ENCODE measurements around the gene PCED1A.

Gene PCED1A

DNA sequence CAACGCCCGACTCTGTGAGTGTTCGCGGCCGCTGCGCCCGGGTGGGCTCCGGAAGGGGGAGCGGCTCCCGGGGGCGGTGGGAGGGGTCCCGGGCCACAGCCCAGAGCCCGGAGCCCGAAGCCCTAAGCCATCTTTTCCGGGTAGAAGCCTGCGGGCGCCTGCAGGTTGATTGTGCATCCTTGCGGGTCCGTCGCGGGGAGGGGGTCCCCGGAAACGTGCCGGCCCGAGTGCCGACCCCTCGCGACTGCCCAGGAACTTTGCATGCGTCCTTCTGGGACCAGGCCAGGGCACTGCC lies 33.2 kb upstream of the PCED1A start:
- peaks cover 28% of the 10 kb centered on the region for H3K4me1 ChIP-seq (ENCODE audit: insufficient read depth, low read length)
- H3K9me3 ChIP-seq (ENCODE audit: low read length) = no peaks in the 10 kb centered on the region
- peak overlapping the region; percentile 79 to 83 for H3K4me3 ChIP-seq (ENCODE audit: low read depth in 1 of 2, low read length in 2 of 2)
- H3K27ac ChIP-seq (ENCODE audit: low read depth, low read length) = peak overlapping the region; percentile 61
- H3K9ac ChIP-seq (ENCODE audit: low read length) = peak overlapping the region; percentile 39
- peaks cover 0 to 13% of the 10 kb centered on the region in 2 donors for H3K27me3 ChIP-seq (ENCODE audit: control insufficient read depth in 1 of 2, insufficient read depth in 2 of 2, low read length in 2 of 2)
- H3K36me3 ChIP-seq (ENCODE audit: insufficient read depth, low read length) = no peaks in the 10 kb centered on the region

DNA sequence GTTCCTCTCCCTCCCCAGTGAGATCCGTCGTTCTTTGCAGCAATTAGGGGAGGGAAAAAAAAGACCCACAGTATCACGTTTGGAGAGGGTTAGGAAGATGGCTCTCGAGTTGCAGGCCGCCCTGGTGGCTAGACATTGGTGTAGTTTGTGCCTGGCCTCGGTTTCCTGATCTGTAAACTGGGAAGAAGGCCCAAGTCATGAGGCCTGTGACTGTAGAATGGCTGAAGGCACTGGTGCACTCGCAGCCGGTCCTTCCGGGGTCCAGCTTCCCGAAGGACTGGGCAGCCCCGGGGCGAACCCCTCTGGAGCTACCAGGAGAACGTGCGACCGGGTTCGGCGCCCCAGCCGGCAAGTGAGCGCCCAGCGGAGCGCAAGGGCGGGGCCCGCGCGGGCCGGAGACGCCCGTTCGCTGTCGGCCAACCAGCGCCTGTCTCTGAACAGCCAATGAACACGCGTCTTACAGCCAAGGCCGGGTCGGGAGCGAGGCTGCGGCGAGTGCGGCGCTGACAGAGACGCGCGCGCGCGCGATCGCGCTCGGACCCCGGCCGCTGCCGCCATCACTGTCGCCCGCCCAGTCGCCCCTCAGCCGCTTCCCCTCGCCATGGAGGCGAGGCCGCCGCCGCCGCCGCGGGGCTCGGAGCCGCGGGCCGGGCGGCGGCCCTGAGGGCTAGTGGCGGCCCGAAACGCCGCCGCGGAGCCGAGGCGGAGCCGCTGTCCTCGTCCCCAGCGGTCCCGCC lies 32.7 kb upstream of the PCED1A start, which contains the start of gene PTPRA:
Gene PTPRA, plus strand, starts transcription at position 472 of the 737 bp plus-strand sequence. CDS start 90,797 bp downstream, outside the sequence.
- H3K27ac ChIP-seq (ENCODE audit: low read depth, low read length) = peak within 1 kb of the TSS; percentile 61

DNA sequence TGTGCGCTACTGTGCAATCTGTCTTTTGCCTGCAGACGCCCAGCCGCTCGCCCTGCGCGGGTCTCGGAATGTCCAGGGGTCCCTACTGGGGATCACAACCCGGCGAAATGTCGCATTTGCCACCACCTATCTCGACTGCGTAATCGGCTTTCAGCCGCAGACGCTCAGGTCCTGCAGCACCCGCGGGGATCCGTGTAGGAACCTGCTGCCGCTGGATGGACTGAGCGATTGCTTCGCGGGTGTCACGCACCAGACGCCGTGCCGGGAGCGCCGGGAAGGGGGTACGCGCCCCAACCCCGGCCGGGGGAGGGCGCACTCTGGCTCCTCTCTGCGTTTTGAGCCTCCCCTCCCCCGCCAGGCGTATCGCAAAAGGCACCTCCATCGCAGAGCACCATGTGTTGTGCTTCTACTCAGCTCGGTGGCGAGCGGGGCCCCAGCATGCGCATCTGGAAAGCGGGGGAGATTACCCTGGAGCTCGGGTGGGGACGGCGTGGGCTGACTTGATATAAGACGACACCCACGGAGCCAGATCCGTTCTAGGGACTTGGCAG lies 32.1 kb upstream of the PCED1A start:
- H3K27me3 ChIP-seq (ENCODE audit: control insufficient read depth in 1 of 2, insufficient read depth in 2 of 2, low read length in 2 of 2) = peaks cover 0 to 13% of the 10 kb centered on the region in 2 donors
- H3K9me3 ChIP-seq (ENCODE audit: low read length) = no peaks in the 10 kb centered on the region
- peak overlapping the region; percentile 5 for H3K9ac ChIP-seq (ENCODE audit: low read length)
- H3K4me3 ChIP-seq (ENCODE audit: low read depth in 1 of 2, low read length in 2 of 2) = peak overlapping the region; percentile 77 to 79
- H3K4me1 ChIP-seq (ENCODE audit: insufficient read depth, low read length) = peaks cover 28% of the 10 kb centered on the region
- no peaks in the 10 kb centered on the region for H3K36me3 ChIP-seq (ENCODE audit: insufficient read depth, low read length)
- peak overlapping the region; percentile 47 for H3K27ac ChIP-seq (ENCODE audit: low read depth, low read length)

More for the DNA sequence above, 32.7 kb upstream of the PCED1A start, which contains the start of gene PTPRA:
- H3K27me3 ChIP-seq (ENCODE audit: control insufficient read depth in 1 of 2, insufficient read depth in 2 of 2, low read length in 2 of 2) = peaks cover 0 to 13% of the 10 kb centered on the region in 2 donors
- no peaks in the 10 kb centered on the region for H3K9me3 ChIP-seq (ENCODE audit: low read length)
- H3K4me1 ChIP-seq (ENCODE audit: insufficient read depth, low read length) = peaks cover 28% of the 10 kb centered on the region
- no peaks in the 10 kb centered on the region for H3K36me3 ChIP-seq (ENCODE audit: insufficient read depth, low read length)
- H3K9ac ChIP-seq (ENCODE audit: low read length) = peak within 1 kb of the TSS; percentile 39
- H3K4me3 ChIP-seq (ENCODE audit: low read depth in 1 of 2, low read length in 2 of 2) = peak within 1 kb of the TSS; percentile 79 to 83

DNA sequence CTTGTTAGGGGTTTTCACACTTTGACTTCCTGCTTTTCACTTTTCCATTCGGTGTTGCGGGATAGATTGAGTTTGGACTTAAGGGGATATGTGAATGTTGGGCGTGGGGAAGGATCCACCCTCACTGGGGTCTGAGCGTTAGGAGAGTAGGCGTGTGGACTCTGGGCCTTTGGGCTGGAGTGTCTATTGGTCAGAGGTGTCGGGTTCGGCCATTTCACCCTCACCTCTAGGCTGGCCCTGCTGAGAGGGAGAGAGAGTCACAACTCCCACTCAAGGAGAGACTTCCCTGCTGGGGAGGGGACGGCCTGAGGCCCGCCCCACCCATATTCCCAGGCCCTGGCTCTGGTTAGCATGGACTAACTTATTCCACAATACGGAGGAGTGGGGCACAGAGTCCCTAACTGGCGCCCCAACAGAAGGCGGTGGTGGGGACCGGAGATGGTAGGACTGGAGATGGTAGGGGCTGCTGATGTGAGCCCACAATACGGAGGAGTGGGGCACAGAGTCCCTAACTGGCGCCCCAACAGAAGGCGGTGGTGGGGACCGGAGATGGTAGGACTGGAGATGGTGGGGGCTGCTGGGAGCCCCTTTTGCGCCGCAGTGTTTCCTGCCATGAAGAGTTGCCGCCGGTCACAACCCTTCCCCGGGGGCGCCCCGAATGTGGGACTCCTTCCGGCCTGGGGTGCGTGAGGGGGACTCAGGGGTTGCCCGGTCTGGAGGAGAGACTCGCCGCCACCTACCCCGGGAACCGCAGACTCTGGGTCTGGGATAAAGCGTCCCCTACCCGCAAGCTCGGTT lies 31.4 kb upstream of the PCED1A start:
- Histone ChIP-seq H3K9ac (ENCODE audit: low read length) (peak overlapping the region; percentile 5), H3K36me3 (ENCODE audit: insufficient read depth, low read length) (no peaks in the 10 kb centered on the region), H3K4me3 (ENCODE audit: low read depth in 1 of 2, low read length in 2 of 2) (peak overlapping the region; percentile 77 to 79), H3K27ac (ENCODE audit: low read depth, low read length) (no peak overlapping the region), H3K9me3 (ENCODE audit: low read length) (no peaks in the 10 kb centered on the region), H3K27me3 (ENCODE audit: control insufficient read depth in 1 of 2, insufficient read depth in 2 of 2, low read length in 2 of 2) (peaks cover 0 to 13% of the 10 kb centered on the region in 2 donors), H3K4me1 (ENCODE audit: insufficient read depth, low read length) (peaks cover 28% of the 10 kb centered on the region)

DNA sequence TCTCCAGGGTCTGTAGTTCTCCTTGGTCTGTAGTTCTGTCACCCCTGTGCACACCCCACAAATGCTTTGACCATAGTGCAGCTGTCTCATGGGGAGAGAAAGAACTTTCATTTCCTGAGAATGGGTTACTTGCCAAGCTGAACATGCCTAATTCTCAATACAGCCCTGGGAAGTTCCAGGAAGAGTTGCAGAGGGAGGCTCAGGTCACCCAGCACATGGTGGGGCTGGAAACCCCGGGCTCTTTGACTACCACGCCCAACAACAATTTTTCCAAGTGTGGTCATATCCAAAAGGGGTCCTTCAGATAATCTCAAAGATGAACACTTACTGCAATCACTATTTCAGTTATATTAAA lies 30.6 kb upstream of the PCED1A start:
- no peak overlapping the region for H3K9ac ChIP-seq (ENCODE audit: low read length)
- peaks cover 28% of the 10 kb centered on the region for H3K4me1 ChIP-seq (ENCODE audit: insufficient read depth, low read length)
- H3K27ac ChIP-seq (ENCODE audit: low read depth, low read length) = no peak overlapping the region
- no peaks in the 10 kb centered on the region for H3K36me3 ChIP-seq (ENCODE audit: insufficient read depth, low read length)
- H3K4me3 ChIP-seq (ENCODE audit: low read depth in 1 of 2, low read length in 2 of 2) = no peak overlapping the region
- H3K9me3 ChIP-seq (ENCODE audit: low read length) = no peaks in the 10 kb centered on the region
- peaks cover 0 to 13% of the 10 kb centered on the region in 2 donors for H3K27me3 ChIP-seq (ENCODE audit: control insufficient read depth in 1 of 2, insufficient read depth in 2 of 2, low read length in 2 of 2)

DNA sequence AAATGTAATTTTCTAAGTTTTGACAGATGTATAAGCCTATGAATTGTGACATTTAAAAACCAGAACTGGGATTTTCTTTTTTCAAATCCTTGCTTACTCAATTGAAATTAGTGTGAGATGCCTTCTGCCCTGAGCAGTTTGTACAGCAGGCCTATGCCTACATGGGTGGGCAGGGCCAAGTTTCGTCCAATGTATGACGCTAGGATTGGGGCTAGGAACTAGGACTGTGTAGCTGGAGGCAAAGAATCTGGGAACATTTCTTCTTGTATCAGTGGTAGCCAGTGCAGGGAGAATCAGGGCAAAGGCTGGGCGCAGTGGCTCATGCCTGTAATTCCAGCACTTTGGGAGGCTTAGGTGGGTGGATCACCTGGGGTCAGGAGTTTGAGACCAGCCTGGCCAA lies 28.9 kb upstream of the PCED1A start:
- H3K9me3 ChIP-seq (ENCODE audit: low read length) = no peaks in the 10 kb centered on the region

DNA sequence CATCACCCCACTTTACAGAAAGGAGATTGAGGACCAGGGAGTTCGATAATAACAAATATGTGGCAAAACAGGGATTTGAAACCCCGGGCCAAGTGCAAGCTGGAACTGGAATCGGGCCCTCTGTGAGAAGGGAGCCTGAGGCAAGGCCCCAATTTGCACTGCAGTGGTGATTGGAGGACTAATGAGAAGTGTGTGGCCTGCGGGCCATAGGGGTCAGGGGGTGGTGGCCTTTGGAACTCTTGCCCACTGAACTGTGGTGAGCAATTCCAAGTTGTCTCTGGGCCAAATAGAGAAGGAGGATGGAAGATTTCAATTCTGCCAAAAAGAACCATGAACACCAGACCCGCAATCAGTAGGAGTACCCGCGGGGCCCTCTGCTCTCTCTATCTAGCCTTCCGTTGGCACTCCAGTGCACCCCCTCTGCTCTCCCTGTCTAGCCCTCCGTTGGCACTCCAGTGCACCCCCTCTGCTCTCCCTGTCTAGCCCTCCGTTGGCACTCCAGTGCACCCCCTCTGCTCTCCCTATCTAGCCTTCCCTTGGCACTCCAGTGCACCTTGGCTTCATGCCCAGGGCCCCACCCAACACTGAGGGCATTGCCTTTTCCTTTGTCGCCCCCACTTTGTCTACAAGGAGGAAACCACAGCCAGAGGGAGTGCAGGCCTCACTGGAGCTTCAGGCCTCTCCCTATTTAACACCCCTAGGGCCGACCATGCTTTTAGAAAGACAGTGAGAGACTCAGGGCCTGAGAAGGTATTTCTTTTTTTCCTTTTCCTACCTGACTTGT lies 26.8 kb upstream of the PCED1A start:
- Histone ChIP-seq H3K27ac (ENCODE audit: low read depth, low read length) (no peak overlapping the region), H3K4me3 (ENCODE audit: low read depth in 1 of 2, low read length in 2 of 2) (no peak overlapping the region), H3K4me1 (ENCODE audit: insufficient read depth, low read length) (peaks cover 13% of the 10 kb centered on the region), H3K27me3 (ENCODE audit: control insufficient read depth in 1 of 2, insufficient read depth in 2 of 2, low read length in 2 of 2) (peaks cover 0 to 7% of the 10 kb centered on the region in 2 donors), H3K36me3 (ENCODE audit: insufficient read depth, low read length) (peaks cover 31% of the 10 kb centered on the region), H3K9me3 (ENCODE audit: low read length) (no peaks in the 10 kb centered on the region), H3K9ac (ENCODE audit: low read length) (no peak overlapping the region)

More for the DNA sequence above, 28.9 kb upstream of the PCED1A start:
- peaks cover 0 to 13% of the 10 kb centered on the region in 2 donors for H3K27me3 ChIP-seq (ENCODE audit: control insufficient read depth in 1 of 2, insufficient read depth in 2 of 2, low read length in 2 of 2)
- no peak overlapping the region for H3K4me3 ChIP-seq (ENCODE audit: low read depth in 1 of 2, low read length in 2 of 2)
- no peak overlapping the region for H3K27ac ChIP-seq (ENCODE audit: low read depth, low read length)
- no peak overlapping the region for H3K9ac ChIP-seq (ENCODE audit: low read length)
- H3K4me1 ChIP-seq (ENCODE audit: insufficient read depth, low read length) = peaks cover 13% of the 10 kb centered on the region
- peaks cover 16% of the 10 kb centered on the region for H3K36me3 ChIP-seq (ENCODE audit: insufficient read depth, low read length)

DNA sequence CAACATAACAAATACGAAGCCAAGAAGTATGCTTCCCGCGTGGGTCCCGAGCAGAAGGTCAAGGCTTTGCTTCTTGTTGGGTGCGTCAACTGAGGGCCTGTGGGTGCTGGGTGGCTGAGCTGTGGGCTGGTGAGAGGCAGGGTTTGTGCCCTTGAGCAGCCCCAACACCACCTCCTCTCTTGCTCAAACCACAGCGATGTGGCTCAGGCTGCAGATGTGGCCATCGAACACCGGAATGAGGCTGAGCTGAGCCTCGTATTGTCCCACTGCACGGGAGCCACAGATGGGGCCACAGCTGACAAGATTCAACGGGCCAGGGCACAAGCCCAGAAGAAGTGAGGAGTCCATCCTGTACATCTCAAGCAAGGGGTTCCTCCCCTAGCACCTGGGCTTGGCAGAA lies 25.8 kb upstream of the PCED1A start:
- peaks cover 42% of the 10 kb centered on the region for H3K36me3 ChIP-seq (ENCODE audit: insufficient read depth, low read length)
- H3K27ac ChIP-seq (ENCODE audit: low read depth, low read length) = no peak overlapping the region
- no peak overlapping the region for H3K9ac ChIP-seq (ENCODE audit: low read length)
- H3K27me3 ChIP-seq (ENCODE audit: control insufficient read depth in 1 of 2, insufficient read depth in 2 of 2, low read length in 2 of 2) = no peaks in the 10 kb centered on the region
- H3K4me1 ChIP-seq (ENCODE audit: insufficient read depth, low read length) = peaks cover 7% of the 10 kb centered on the region
- no peaks in the 10 kb centered on the region for H3K9me3 ChIP-seq (ENCODE audit: low read length)
- H3K4me3 ChIP-seq (ENCODE audit: low read depth in 1 of 2, low read length in 2 of 2) = no peak overlapping the region

DNA sequence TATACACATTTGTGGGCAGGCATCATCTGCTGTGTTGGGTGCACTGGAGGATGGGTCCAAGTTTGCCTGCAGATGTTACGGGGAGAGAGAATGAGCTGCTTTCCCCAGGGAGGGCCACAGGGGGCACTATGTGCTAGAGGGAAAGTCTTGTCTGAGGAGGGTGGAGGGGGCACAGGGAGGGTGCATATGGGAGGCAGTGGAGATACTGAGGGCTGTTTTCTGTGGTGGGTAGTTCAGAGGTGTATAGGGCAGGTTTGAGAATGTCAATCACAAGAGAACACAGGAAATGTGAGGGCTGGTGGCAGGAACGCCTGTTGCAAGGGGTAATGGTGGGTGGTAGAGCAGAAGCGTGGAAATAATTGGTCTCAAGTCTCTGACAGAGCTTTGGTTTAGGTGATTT lies 25.2 kb upstream of the PCED1A start:
- Histone ChIP-seq H3K27me3 (ENCODE audit: control insufficient read depth in 1 of 2, insufficient read depth in 2 of 2, low read length in 2 of 2) (no peaks in the 10 kb centered on the region), H3K27ac (ENCODE audit: low read depth, low read length) (no peak overlapping the region), H3K36me3 (ENCODE audit: insufficient read depth, low read length) (peaks cover 48% of the 10 kb centered on the region), H3K4me1 (ENCODE audit: insufficient read depth, low read length) (peaks cover 1% of the 10 kb centered on the region), H3K9ac (ENCODE audit: low read length) (no peak overlapping the region), H3K9me3 (ENCODE audit: low read length) (no peaks in the 10 kb centered on the region), H3K4me3 (ENCODE audit: low read depth in 1 of 2, low read length in 2 of 2) (no peak overlapping the region)

DNA sequence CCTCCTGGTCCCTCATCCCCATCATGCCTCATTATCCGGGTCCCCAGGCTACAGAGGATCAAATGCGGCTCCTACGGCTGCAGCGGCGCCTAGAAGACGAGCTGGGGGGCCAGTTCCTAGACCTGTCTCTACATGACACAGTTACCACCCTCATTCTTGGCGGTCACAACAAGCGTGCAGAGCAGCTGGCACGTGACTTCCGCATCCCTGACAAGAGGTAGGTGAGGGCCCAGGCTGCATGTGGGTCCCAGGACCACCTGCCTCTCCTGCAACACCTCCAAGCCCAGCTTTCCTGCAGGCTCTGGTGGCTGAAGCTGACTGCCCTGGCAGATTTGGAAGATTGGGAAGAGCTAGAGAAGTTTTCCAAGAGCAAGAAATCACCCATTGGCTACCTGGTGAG lies 24.6 kb upstream of the PCED1A start:
- Histone ChIP-seq H3K4me3 (ENCODE audit: low read depth in 1 of 2, low read length in 2 of 2) (no peak overlapping the region), H3K36me3 (ENCODE audit: insufficient read depth, low read length) (peaks cover 52% of the 10 kb centered on the region), H3K9ac (ENCODE audit: low read length) (no peak overlapping the region), H3K27me3 (ENCODE audit: control insufficient read depth in 1 of 2, insufficient read depth in 2 of 2, low read length in 2 of 2) (no peaks in the 10 kb centered on the region), H3K4me1 (ENCODE audit: insufficient read depth, low read length) (no peaks in the 10 kb centered on the region), H3K27ac (ENCODE audit: low read depth, low read length) (no peak overlapping the region), H3K9me3 (ENCODE audit: low read length) (no peaks in the 10 kb centered on the region)

DNA sequence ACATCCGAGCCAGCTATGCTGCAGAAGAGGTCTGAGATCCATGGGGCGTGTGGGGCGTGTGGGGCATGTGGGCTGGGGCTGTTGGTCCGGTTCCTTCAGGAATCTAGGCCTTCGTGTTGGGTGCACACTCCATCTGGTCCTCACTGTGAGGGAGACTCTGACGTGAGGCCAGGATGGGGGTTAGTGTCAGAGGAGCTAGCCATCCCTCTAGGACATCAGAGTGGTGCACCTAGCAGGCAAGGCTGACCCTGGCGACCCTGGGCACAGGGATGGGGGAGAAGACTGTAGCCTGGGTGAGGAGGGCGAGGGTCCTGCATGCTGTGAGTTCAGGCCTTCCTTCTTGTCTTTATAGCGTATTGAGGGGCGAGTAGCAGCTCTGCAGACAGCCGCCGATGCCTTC lies 24.2 kb upstream of the PCED1A start:
- no peaks in the 10 kb centered on the region for H3K9me3 ChIP-seq (ENCODE audit: low read length)
- no peaks in the 10 kb centered on the region for H3K4me1 ChIP-seq (ENCODE audit: insufficient read depth, low read length)
- peaks cover 52% of the 10 kb centered on the region for H3K36me3 ChIP-seq (ENCODE audit: insufficient read depth, low read length)
- no peaks in the 10 kb centered on the region for H3K27me3 ChIP-seq (ENCODE audit: control insufficient read depth in 1 of 2, insufficient read depth in 2 of 2, low read length in 2 of 2)
- no peak overlapping the region for H3K9ac ChIP-seq (ENCODE audit: low read length)
- no peak overlapping the region for H3K4me3 ChIP-seq (ENCODE audit: low read depth in 1 of 2, low read length in 2 of 2)
- H3K27ac ChIP-seq (ENCODE audit: low read depth, low read length) = no peak overlapping the region

All from muscle layer of colon (tissue), 2 donors.